Spleen (tissue), 11 donors: ENCODE measurements around the gene ANKS1B. TPM values are rescaled to one million over a fixed set of nuclear protein-coding genes. Genes with fewer than 3 reads are reported as not detected.

ENCODE experiments used
- DNase-seq: peaks from one replicate; pipeline ENCODE4 v3.0.0-alpha.2; 2020
- H3K27ac ChIP-seq, 8 donors: fragments of 200-600 bp; sonication (generic) in 7 of 8; 1 replicate in 4 of 8; 2 replicates in 4 of 8; pipeline versions ENCODE4 v1.5.0 to v1.8.0; 2016 to 2021; ENCODE audit warnings: inconsistent platforms in 4 of 8, mild to moderate bottlenecking in 4 of 8, moderate library complexity in 1 of 8
- H3K27me3 ChIP-seq, 7 donors: fragments of 200-600 bp; sonication (generic) in 6 of 7; replicated peaks in 1 of 7; 1 replicate in 4 of 7; 2 replicates in 3 of 7; pipeline versions ENCODE4 v1.5.0 to v1.8.0; 2016 to 2021; ENCODE audit warnings: inconsistent platforms in 3 of 7, mild to moderate bottlenecking in 1 of 7
- H3K36me3 ChIP-seq, 6 donors: fragments of 200-600 bp; sonication (generic) in 5 of 6; 1 replicate in 4 of 6; 2 replicates in 2 of 6; pipeline versions ENCODE4 v1.5.0 to v1.8.0; 2016 to 2021; ENCODE audit warnings: inconsistent platforms in 2 of 6
- H3K4me1 ChIP-seq, 6 donors: fragments of 200-600 bp; sonication (generic) in 5 of 6; 1 replicate in 3 of 6; 2 replicates in 3 of 6; pipeline versions ENCODE4 v1.5.0 to v1.8.0; 2016 to 2021; ENCODE audit warnings: inconsistent platforms in 3 of 6
- H3K4me3 ChIP-seq, 8 donors: fragments of 200-600 bp; sonication (generic) in 7 of 8; 1 replicate in 4 of 8; 2 replicates in 4 of 8; pipeline versions ENCODE4 v1.5.0 to v1.8.0; 2016 to 2021; ENCODE audit warnings: inconsistent platforms in 4 of 8, mild to moderate bottlenecking in 4 of 8, moderate library complexity in 2 of 8
- H3K9me3 ChIP-seq, 8 donors: fragments of 200-600 bp; sonication (generic) in 7 of 8; 1 replicate in 4 of 8; 2 replicates in 4 of 8; pipeline versions ENCODE4 v1.5.0 to v1.8.0; 2016 to 2021; ENCODE audit warnings: inconsistent platforms in 4 of 8
- POLR2A ChIP-seq, 3 donors: fragments of 450-650 bp; IDR thresholded peaks; one replicate each; pipeline ENCODE4 v1.5.1; 2017; ENCODE audit warnings: antibody characterized with exemption in 3 of 3, mild to moderate bottlenecking in 1 of 3
- POLR2AphosphoS5 ChIP-seq, 3 donors: sonication (generic); formaldehyde crosslinking; IDR thresholded peaks; one replicate each; pipeline ENCODE4 v1.5.1; 2017; ENCODE audit warnings: antibody characterized with exemption in 3 of 3
- WGBS, 5 donors: extraction: QIAGEN DNeasy Blood & Tissue Kit in 3 of 5; methylation state at CpG; one replicate each; pipeline versions ENCODE4 v1.1.5 to v1.1.7; 2013 to 2018; 5-methylcytosine and 5-hydroxymethylcytosine counted together
- intact Hi-C: fragments of 100-400 bp; cut with DNase I; formaldehyde crosslinking; loops from one replicate; pipeline ENCODE4 v1.15.0; 2023; ENCODE audit warnings: low total_unique reads
- polyA plus RNA-seq, 3 donors: library from polyadenylated mRNA; stranded (reverse); fragments of 200-250 nt; gene quantifications; one replicate each; pipeline ENCODE4 v1.2.1, GENCODE V29; 2013
- total RNA-seq, 7 donors: library from RNA; depleted of rRNA in 3 of 7; stranded (reverse); fragments of >200 nt in 3 of 7; fragmentation: NEBNext Ultra II Directional in 4 of 7; extraction: Animal tissue kit (Norgen Biotek cat#: 25700) in 4 of 7; gene quantifications; one replicate each; pipeline versions ENCODE4 v1.1.0 to v1.2.1, GENCODE V29; 2016 to 2021
- TF ChIP-seq, protein P1 (sequence below), 11 experiments: fragments of 200-600 bp in 7 of 11; fragments of 450-650 bp in 4 of 11; sonication (generic) in 4 of 11; IDR thresholded peaks in 8 of 11; conservative IDR thresholded peaks in 3 of 11; 1 replicate in 7 of 11; 2 replicates in 4 of 11; pipeline versions ENCODE4 v1.4.0 to v1.8.0; 2016 to 2021; ENCODE audit warnings: antibody characterized with exemption in 11 of 11, inconsistent platforms in 4 of 11, mild to moderate bottlenecking in 1 of 11
- donor health status: healthy with polysubstance abuse.
- donor health status: DM: no; HTN: no; CAD: no; lungs with moderate emphysema.
- donor health status: DM: no; HTN: no; CAD: no.
- donor health status: Bipolar disorder and iron deficiency.
- donor health status: healthy.
- donor health status: DM: no; HTN: no; CAD: no.
- donor health status: DM: yes; HTN: yes; CAD: no.

ANKS1B gene
- total and polyA plus RNA-seq, 10 donors: 0.21 to 8.0 (median 4.2) TPM

GRCh38 chr12:99759444-99759843 lies 225.3 kb downstream of the ANKS1B start:
- TF ChIP-seq POLR2AphosphoS5 (IDR thresholded peaks at IDR 0.05) (no peak), POLR2A (IDR thresholded peaks at IDR 0.05) (no peak)
- TF ChIP-seq, protein P1, sequence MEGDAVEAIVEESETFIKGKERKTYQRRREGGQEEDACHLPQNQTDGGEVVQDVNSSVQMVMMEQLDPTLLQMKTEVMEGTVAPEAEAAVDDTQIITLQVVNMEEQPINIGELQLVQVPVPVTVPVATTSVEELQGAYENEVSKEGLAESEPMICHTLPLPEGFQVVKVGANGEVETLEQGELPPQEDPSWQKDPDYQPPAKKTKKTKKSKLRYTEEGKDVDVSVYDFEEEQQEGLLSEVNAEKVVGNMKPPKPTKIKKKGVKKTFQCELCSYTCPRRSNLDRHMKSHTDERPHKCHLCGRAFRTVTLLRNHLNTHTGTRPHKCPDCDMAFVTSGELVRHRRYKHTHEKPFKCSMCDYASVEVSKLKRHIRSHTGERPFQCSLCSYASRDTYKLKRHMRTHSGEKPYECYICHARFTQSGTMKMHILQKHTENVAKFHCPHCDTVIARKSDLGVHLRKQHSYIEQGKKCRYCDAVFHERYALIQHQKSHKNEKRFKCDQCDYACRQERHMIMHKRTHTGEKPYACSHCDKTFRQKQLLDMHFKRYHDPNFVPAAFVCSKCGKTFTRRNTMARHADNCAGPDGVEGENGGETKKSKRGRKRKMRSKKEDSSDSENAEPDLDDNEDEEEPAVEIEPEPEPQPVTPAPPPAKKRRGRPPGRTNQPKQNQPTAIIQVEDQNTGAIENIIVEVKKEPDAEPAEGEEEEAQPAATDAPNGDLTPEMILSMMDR (IDR thresholded peaks at IDR 0.05 in 8 of 11, conservative IDR thresholded peaks at IDR 0.05 in 3 of 11): no peak
- Histone ChIP-seq H3K27ac (no peak overlapping the region), H3K27me3 (no peaks in the 10 kb centered on the region), H3K4me3 (no peak overlapping the region), H3K9me3 (peaks cover 0 to 8% (median 1%) of the 10 kb centered on the region in 8 donors), H3K4me1 (no peaks in the 10 kb centered on the region), H3K36me3 (no peaks in the 10 kb centered on the region)
- intact Hi-C loops: no loop called here
- WGBS, 5 donors: 45 to 59% (median 52%) methylated on average over 2 of the region's 2 CpGs
- no peak for DNase-seq

GRCh38 chr12:99758997-99759396 lies 225.7 kb downstream of the ANKS1B start:
- Histone ChIP-seq H3K9me3 (peaks cover 0 to 13% (median 6%) of the 10 kb centered on the region in 8 donors), H3K27me3 (no peaks in the 10 kb centered on the region), H3K4me3 (no peak overlapping the region), H3K4me1 (no peaks in the 10 kb centered on the region), H3K36me3 (no peaks in the 10 kb centered on the region), H3K27ac (no peak overlapping the region)
- intact Hi-C loops: no loop called here
- no peak for DNase-seq
- TF ChIP-seq, protein P1 (IDR thresholded peaks at IDR 0.05 in 8 of 11, conservative IDR thresholded peaks at IDR 0.05 in 3 of 11): no peak
- TF ChIP-seq POLR2A (IDR thresholded peaks at IDR 0.05) (no peak), POLR2AphosphoS5 (IDR thresholded peaks at IDR 0.05) (no peak)
- WGBS, 5 donors: 72 to 94% (median 75%) methylated on average over 3 of the region's 3 CpGs

- H3K4me3 ChIP-seq: no peak overlapping the region
- DNase-seq: no peak
- H3K4me1 ChIP-seq: no peaks in the 10 kb centered on the region
- H3K27me3 ChIP-seq: no peaks in the 10 kb centered on the region
- H3K9me3 ChIP-seq: peaks cover 0 to 24% (median 16%) of the 10 kb centered on the region in 8 donors
- H3K36me3 ChIP-seq: no peaks in the 10 kb centered on the region
- H3K27ac ChIP-seq: no peak overlapping the region
- intact Hi-C loops: no loop called here
- TF ChIP-seq, protein P1 (IDR thresholded peaks at IDR 0.05 in 8 of 11, conservative IDR thresholded peaks at IDR 0.05 in 3 of 11): no peak
- TF ChIP-seq POLR2AphosphoS5 (IDR thresholded peaks at IDR 0.05): no peak
- no peak for TF ChIP-seq POLR2A (IDR thresholded peaks at IDR 0.05)
Measured at GRCh38 chr12:99752740-99753139, 232.0 kb downstream of the ANKS1B start.

GRCh38 chr12:99746538-99746937 lies 238.2 kb downstream of the ANKS1B start:
- Histone ChIP-seq H3K36me3 (no peaks in the 10 kb centered on the region), H3K9me3 (no peaks in the 10 kb centered on the region), H3K4me1 (no peaks in the 10 kb centered on the region), H3K4me3 (no peak overlapping the region), H3K27ac (no peak overlapping the region), H3K27me3 (no peaks in the 10 kb centered on the region)
- TF ChIP-seq, protein P1 (IDR thresholded peaks at IDR 0.05 in 8 of 11, conservative IDR thresholded peaks at IDR 0.05 in 3 of 11): no peak
- TF ChIP-seq POLR2AphosphoS5 (IDR thresholded peaks at IDR 0.05): no peak
- no peak for TF ChIP-seq POLR2A (IDR thresholded peaks at IDR 0.05)
- intact Hi-C loops: no loop called here
- DNase-seq: no peak
